ENCODE measurements around the gene GPR152. TPM values are rescaled to one million over a fixed set of nuclear protein-coding genes. Genes with fewer than 3 reads are reported as not detected.
"Not testable (repeated sequence)": the region's sequence is repeated elsewhere in the genome, so short reads cannot be mapped to it uniquely, and the experiment has no call there.

The GPR152 gene
- total RNA-seq, 1 donor from 2014 or later, result not detected

DNA sequence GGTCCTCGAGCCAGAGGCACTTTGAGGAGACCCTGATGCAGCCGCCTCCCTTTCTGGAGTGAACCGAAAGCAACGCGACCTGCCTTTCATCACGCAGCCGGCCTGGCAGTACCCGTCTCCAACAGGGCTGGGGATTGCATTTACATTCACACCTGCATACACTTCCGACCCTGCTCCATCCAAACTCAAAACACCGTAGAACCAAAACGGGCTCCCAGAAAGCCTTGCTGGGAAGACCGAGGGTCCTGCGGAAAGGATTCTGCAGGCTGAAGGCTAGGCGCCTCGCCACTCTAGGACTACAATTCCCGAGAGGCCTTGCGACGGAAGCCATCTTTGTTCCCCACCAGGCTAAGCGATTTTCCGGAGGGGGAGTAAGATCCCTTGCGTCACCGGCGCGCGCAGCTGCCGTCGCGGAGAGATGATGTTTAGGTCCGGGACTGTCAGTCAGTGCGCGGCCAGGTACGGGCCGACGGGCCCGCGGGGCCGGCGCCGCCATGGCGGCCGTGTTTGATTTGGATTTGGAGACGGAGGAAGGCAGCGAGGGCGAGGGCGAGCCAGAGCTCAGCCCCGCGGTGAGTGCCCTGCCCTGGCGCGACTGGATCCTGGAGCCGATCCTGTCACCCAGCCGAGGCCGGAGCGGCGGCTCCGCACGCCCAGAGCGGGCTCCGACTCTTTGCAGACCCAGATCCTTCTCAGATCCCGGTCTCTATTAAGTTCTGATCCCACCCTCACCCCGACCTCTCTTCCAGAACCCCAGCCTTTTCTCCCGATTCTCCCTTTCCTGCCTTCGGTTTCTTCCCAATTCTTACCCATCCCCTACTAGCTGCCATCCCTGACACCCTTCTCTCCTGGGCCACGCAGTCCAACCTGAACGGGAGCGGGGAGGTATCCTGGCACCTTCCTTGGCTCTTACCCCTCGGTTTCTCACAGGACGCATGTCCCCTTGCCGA, 24.2 kb downstream of the GPR152 start, which contains the start of gene RPS6KB2:
Gene RPS6KB2, plus strand, starts transcription at position 443 of the 950 bp plus-strand sequence. Its CDS starts 52 bp downstream, at position 495.
- Histone ChIP-seq H3K9me3 (no peaks in the 10 kb centered on the region), H3K4me1 (peaks cover 29% of the 10 kb centered on the region), H3K36me3 (peaks cover 0 to 14% of the 10 kb centered on the region in 2 donors), H3K27me3 (no peaks in the 10 kb centered on the region), H3K4me3 (peak within 1 kb of the TSS; percentile 93 to 99), H3K27ac (peak within 1 kb of the TSS; percentile 92)
- intact Hi-C loops (cut with DNase I), result no loop called here
- TF ChIP-seq POLR2AphosphoS5 (IDR thresholded peaks at IDR 0.05; ENCODE audit: insufficient read depth in 1 of 2, low read depth in 1 of 2), result peak; percentile 98 to 100
- TF ChIP-seq, protein P1, sequence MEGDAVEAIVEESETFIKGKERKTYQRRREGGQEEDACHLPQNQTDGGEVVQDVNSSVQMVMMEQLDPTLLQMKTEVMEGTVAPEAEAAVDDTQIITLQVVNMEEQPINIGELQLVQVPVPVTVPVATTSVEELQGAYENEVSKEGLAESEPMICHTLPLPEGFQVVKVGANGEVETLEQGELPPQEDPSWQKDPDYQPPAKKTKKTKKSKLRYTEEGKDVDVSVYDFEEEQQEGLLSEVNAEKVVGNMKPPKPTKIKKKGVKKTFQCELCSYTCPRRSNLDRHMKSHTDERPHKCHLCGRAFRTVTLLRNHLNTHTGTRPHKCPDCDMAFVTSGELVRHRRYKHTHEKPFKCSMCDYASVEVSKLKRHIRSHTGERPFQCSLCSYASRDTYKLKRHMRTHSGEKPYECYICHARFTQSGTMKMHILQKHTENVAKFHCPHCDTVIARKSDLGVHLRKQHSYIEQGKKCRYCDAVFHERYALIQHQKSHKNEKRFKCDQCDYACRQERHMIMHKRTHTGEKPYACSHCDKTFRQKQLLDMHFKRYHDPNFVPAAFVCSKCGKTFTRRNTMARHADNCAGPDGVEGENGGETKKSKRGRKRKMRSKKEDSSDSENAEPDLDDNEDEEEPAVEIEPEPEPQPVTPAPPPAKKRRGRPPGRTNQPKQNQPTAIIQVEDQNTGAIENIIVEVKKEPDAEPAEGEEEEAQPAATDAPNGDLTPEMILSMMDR (IDR thresholded peaks at IDR 0.05), result peak in 2 of 3 experiments; percentile 4 to 20
- TF ChIP-seq POLR2A (IDR thresholded peaks at IDR 0.05), result peak; percentile 27 to 91
- peak in 1 of 2 donors; percentile 98 for DNase-seq (ENCODE audit: extremely low spot score in 2 of 2)

DNA sequence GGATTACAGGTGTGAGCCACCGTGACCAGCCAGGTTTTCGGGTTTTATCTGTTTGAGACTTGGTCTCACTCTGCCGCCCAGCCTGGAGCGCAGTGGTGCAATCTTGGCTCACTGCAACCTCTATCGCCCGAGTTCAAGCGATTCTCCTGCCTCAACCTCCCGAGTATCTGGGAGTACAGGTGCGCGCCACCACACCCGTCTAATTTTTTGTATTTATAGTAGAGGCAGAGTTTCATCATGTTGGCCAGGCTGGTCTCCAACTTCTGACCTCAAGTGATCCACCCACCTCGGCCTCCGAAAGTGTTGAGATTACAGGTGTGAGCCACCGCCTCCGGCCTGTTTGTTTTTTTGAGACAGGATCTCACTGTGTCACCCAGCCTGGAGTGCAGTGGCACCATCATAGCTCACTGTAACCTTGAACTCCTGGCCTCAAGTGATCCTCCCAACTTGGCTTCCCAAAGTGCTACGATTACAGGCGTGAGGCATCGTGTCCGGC, 25.1 kb downstream of the GPR152 start:
- intact Hi-C loops (cut with DNase I), result not testable (repeated sequence)

DNA sequence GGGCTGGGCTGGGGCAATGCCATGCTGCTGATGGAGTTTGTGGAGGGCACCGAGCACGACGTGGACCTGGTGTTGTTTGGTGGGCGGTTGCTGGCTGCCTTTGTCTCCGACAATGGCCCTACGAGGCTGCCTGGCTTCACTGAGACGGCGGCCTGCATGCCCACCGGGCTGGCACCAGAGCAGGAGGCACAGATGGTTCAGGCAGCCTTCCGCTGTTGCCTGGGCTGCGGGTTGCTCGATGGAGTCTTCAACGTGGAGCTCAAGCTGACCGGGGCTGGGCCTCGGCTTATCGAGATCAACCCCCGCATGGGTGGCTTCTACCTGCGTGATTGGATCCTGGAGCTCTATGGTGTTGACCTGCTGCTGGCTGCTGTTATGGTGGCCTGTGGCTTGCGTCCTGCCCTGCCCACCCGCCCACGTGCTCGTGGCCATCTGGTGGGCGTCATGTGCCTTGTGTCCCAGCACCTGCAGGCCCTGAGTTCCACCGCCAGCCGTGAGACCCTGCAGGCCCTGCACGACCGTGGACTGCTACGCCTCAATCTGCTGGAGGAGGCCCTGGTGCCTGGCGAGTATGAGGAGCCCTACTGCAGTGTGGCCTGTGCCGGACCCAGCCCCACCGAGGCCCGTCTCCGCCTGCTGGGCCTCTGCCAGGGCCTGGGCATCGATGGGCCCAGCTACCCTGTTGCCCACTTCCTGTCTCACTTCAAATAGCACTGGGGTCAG, 28.5 kb downstream of the GPR152 start:
- H3K4me1 ChIP-seq, result peaks cover 32% of the 10 kb centered on the region
- H3K27me3 ChIP-seq, result no peaks in the 10 kb centered on the region
- no peaks in the 10 kb centered on the region for H3K36me3 ChIP-seq
- TF ChIP-seq POLR2AphosphoS5 (IDR thresholded peaks at IDR 0.05; ENCODE audit: insufficient read depth in 1 of 2, low read depth in 1 of 2) (no peak), POLR2A (IDR thresholded peaks at IDR 0.05) (no peak)
- TF ChIP-seq, protein P1 (IDR thresholded peaks at IDR 0.05), result no peak
- DNase-seq (ENCODE audit: extremely low spot score in 2 of 2), result no peak
- intact Hi-C loops (cut with DNase I), result loop anchor here (5.0 kb wide), 1 partner anchor 43 kb away; the partner anchor contains the start of gene TMEM134
- H3K9me3 ChIP-seq, result no peaks in the 10 kb centered on the region
- no peak overlapping the region for H3K27ac ChIP-seq
- no peak overlapping the region for H3K4me3 ChIP-seq

More for the DNA sequence above, 25.1 kb downstream of the GPR152 start:
- H3K27me3 ChIP-seq; H3K36me3 ChIP-seq; DNase-seq (ENCODE audit: extremely low spot score in 2 of 2); H3K9me3 ChIP-seq: not testable (repeated sequence)
- H3K4me3 ChIP-seq, result peak overlapping the region; percentile 93 to 99
- peak overlapping the region; percentile 92 for H3K27ac ChIP-seq
- H3K4me1 ChIP-seq, result peaks cover 29% of the 10 kb centered on the region

DNA sequence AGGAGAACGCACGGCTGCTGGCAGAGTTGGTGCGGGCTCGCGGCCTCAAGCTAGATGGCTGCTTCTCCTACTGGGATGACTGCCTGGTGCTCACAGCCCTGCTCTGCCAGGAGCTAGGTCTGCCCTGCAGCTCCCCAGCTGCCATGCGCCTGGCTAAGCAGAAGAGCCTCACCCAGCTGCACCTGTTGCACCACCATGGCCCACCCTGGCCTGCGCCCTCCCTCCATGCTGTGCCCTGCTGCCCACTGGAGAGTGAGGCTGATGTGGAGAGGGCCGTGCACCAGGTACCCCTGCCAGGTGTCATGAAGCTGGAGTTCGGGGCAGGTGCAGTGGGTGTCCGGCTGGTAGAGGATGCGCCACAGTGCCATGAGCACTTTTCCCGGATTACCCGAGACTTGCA, 29.1 kb downstream of the GPR152 start:
- H3K4me1 ChIP-seq, result peaks cover 33% of the 10 kb centered on the region
- no peaks in the 10 kb centered on the region for H3K36me3 ChIP-seq
- no peaks in the 10 kb centered on the region for H3K9me3 ChIP-seq
- no peak for DNase-seq (ENCODE audit: extremely low spot score in 2 of 2)
- H3K4me3 ChIP-seq, result no peak overlapping the region
- no peaks in the 10 kb centered on the region for H3K27me3 ChIP-seq
- no peak overlapping the region for H3K27ac ChIP-seq
- no peak for TF ChIP-seq POLR2AphosphoS5 (IDR thresholded peaks at IDR 0.05; ENCODE audit: insufficient read depth in 1 of 2, low read depth in 1 of 2)
- TF ChIP-seq, protein P1 (IDR thresholded peaks at IDR 0.05), result no peak
- TF ChIP-seq POLR2A (IDR thresholded peaks at IDR 0.05), result no peak
- intact Hi-C loops (cut with DNase I), result loop anchor here (5.0 kb wide), 1 partner anchor 44 kb away; the partner anchor contains the start of gene TMEM134

DNA sequence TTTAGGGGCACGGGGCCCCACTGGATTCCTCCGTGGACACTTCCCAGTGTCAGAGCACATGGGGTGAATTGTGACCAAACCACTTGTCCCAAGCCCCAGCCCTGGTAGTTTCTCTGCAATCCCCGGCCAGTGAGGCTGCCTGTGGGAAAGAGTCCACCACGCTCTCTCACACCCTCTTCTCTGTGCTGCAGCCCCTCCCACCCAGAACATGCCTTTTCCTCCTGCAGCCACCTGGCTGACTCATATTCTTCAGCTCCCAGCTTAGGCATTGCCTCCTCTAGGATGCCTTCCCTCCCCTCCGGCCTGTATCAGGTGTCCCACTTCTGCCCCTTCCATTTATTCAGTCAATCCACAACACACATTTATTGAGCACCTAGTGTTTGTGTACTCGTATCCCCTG, 29.6 kb downstream of the GPR152 start:
- TF ChIP-seq POLR2AphosphoS5 (IDR thresholded peaks at IDR 0.05; ENCODE audit: insufficient read depth in 1 of 2, low read depth in 1 of 2) (no peak), POLR2A (IDR thresholded peaks at IDR 0.05) (no peak)
- TF ChIP-seq, protein P1 (IDR thresholded peaks at IDR 0.05), result no peak
- no peaks in the 10 kb centered on the region for H3K27me3 ChIP-seq
- no peak for DNase-seq (ENCODE audit: extremely low spot score in 2 of 2)
- peaks cover 37% of the 10 kb centered on the region for H3K4me1 ChIP-seq
- intact Hi-C loops (cut with DNase I), result loop anchor here (5.0 kb wide), 1 partner anchor 44 kb away; the partner anchor contains the start of gene TMEM134
- no peaks in the 10 kb centered on the region for H3K9me3 ChIP-seq
- H3K36me3 ChIP-seq, result no peaks in the 10 kb centered on the region
- H3K4me3 ChIP-seq, result no peak overlapping the region
- no peak overlapping the region for H3K27ac ChIP-seq

Data from vagina (tissue), 2 donors.